Measurements from ENCODE around the gene NMT1.

Gene NMT1

DNA sequence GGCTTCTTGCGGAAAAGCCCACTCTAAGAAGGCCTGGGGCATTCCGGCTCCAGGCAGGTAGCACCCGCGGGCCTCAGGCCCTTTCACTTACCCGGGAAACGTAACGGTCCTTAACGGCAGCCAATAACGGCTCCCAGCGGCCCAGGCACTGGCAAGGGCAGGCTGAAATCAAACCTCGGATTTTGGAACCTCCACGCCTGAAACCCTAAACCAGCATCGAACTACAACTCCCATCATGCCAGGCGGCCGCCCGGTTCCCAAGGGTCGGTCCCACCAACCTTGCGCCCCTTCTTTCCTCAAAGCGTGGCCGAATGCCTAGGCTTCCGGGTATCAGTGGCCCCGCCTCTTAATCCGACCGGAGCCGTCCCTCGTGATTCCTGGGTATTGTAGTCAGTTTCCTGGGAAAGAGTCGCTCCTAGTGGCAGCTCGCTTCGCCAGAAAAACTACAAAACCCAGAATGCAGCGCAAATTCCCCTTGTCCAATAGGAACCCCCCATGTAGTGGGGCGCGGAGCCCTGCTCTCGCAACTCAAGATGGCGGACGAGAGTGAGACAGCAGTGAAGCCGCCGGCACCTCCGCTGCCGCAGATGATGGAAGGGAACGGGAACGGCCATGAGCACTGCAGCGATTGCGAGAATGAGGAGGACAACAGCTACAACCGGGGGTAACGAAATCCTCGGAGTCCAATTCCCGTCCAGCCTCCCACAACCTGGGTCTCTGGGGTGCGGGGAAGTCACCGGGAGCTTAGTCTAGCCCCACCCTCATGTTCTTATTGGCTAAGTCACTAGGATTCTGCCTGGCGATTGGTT lies at the start of gene NMT1:
Gene NMT1, plus strand, starts transcription at position 521 of the 809 bp plus-strand sequence. Its CDS starts 13 bp downstream, at position 534.
- DNase-seq (ENCODE audit: low read depth), result peak; percentile 100

DNA sequence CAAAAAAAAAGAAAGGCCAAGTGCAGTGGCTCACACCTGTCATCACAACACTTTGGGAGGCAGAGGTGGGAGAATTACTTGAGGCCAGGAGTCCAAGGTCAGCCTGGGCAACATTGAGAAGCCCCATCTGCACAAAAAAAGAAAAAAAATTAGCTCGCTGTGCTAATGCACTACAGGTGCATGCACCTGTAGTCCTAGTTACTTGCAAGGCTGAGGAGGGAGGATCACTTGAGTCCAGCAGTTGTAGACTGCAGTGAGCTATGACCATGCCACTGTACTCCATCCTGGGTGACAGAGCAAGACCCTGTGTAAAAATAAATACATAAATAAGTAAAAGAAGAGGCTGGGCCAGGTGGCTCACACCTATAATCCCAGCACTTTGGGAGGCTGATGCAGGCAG lies 49.4 kb upstream of the NMT1 start:
- no peak for DNase-seq (ENCODE audit: low read depth)

DNA sequence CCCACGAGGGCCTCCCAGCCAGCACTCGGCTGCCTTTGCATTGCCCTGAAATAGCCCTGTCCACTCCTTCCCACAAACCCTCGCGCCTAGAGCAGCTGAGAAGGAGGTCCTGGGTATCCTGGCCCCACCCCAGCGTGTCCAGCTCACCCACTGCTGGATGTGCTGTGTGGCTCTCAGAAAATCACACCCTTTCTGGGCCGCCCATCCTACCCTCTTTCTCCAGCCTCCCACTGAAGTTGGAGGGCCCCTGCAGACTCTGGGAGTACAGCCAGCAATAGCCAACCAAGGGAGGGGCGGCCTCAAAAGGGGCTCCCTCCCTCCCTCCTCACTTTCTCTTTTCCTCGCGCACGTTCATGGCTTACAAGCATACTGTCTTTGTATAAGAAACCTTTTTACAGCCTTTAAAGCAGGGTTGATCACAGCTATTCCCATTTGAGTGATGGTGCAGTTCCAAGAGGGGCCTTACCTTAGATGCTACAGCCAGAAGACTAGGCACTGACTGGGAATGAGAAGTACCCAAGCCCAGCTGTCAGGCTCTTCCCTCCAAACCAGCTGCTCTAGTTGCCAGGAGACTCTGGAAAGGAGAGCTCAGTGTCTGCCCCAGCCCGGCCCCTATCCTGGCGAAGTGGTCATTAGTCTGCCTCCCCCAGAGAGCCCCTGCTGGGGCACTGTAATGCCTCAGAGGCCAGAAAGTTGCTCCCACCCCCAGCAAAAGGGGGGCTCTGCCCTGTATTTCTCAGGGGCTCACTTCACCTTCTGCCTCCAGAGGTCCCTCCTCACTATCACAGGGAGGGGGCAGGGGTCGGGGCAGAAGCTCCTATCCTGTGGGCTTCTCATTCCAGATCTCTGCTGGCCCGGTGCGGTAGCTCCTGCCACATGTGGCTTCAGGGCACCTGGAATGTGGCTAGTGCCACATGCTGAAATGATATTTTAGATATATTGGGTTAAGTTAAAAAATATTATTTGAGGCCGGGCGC lies 47.8 kb upstream of the NMT1 start:
- DNase-seq (ENCODE audit: low read depth), result no peak

DNA sequence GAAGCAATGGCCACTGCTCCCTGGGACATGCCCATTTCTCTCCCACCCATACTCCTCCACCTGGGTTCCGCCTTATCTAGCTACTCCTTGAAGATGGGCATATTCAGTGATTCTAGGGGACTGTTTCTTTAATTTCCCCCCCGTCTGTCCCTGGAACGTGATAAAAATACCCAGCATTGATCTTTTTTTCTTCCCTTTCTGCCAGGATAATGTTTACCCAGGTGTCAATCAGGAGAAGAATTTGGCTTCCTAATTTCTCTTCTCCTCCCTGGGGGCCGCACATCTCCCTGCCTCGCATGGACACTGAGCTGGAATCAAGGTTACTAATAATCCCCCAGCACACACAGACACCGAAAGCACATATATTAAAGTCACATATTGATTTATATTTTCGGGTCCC lies 44.9 kb upstream of the NMT1 start:
- DNase-seq (ENCODE audit: low read depth), result no peak

DNA sequence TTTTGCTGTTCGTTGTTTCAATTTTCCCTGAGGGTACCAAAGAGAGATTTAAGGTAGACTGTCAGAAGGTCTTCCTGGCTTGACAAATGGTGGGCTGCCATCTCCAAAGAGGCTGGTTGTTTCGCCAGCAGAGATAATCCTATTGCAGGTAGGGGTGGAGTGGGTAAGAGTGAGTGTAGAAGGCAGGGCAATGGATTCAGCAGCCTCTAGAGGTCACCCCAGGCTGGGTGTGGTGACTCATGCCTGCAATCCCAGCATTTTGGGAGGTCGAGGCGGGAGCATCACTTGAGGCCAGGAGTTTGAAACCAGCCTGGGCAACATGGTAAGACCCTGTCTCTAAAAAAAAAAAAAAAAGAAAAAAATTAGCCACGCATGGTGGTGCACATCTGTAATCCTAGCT lies 44.3 kb upstream of the NMT1 start:
- DNase-seq (ENCODE audit: low read depth), result no peak

DNA sequence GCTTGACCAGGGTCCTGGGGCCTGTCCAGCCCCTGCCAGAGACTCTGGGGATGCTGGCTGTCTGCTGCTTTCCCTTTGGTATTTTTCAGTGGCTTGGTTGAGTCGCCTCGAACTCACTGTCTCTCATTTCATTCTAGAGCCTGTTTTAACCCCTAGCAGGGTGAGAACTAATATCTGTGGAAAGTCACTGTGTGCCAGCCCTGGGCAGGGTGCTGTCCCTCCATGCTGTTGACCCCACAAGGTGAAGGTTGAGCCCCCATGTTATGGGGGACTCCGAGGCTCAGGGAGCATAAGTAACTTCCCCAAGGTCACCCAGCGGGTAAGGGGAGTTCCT lies 42.6 kb upstream of the NMT1 start:
- no peak for DNase-seq (ENCODE audit: low read depth)

DNA sequence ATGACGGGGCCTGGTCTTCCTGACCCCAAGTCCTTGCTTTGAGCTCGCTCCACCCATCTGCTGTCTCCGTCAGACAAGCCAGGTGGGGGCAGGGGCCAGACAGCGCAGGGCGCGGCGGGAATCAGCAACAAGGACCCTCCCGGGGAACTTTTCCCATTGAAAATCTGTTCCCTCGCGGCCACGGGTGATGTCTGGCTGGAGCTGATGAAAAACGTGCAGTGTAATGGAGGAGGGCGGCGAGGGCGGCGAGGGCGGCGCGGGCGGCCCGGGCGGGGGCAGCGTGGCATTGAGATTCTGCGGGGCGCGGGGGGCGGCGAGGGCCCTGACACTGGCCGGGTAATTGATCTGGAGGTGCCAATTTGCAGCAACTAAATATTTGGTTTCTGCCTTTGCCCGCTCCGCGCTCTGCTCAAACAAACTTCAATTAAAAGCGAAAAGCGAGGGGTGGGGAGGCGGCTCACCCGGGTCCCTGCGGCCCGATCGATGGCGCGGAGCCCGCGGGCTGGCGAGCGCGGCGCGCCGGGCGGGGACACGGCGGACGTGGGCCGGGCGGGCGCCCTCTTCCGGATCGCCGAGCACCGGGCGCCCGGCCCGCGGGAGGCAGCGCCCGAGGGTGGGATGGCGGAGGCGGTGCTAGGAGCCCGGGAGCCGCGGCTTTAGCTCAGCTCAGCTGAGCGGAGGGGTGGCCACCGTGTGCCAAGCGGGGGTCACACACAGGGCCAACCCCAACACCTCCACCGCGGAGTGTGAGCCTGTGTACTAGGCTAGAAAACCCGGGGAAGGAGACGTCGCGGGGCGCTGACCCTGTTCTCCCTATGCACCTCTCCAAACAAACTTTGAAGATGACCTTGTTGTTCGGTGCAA lies 42.0 kb upstream of the NMT1 start:
- DNase-seq (ENCODE audit: low read depth), result peak; percentile 35

DNA sequence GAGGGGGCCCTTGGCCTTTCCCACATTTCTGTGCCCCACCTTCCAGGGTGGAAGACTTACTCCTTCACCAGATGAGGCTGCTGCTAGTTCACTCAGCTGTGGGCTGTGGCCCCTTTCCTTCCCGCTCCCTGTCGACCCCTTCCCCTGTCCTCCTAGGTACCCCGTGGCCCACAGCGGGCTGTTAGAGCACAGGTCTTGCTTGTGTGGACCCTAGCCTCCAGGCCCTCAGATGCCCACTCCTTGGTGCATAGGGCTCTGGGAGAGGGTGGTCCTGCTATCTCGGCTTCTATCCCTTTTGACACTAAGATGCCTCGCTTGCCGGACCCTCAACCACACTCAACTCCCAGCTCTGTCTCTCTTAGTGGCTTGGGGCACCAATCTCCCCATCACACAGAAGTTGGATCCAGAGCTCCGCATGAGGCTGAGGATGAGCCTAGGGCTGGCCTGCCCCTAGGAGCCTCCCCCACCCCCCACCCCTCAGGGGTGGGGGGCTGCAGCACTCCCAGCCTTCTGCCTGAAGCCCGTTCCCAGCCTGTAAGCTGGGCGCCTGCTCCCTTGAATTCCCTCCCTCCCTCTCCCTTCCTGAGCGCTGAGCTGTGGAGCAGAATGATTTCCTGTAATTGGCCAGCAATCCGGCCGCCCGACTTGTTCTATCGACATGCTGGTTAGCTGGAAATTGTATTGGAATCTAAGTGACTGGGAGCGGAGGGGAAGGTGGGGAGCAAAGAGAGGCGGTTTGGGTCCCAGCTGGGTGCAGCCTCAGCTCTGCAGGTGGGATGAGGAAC lies 40.6 kb upstream of the NMT1 start:
- no peak for DNase-seq (ENCODE audit: low read depth)

DNA sequence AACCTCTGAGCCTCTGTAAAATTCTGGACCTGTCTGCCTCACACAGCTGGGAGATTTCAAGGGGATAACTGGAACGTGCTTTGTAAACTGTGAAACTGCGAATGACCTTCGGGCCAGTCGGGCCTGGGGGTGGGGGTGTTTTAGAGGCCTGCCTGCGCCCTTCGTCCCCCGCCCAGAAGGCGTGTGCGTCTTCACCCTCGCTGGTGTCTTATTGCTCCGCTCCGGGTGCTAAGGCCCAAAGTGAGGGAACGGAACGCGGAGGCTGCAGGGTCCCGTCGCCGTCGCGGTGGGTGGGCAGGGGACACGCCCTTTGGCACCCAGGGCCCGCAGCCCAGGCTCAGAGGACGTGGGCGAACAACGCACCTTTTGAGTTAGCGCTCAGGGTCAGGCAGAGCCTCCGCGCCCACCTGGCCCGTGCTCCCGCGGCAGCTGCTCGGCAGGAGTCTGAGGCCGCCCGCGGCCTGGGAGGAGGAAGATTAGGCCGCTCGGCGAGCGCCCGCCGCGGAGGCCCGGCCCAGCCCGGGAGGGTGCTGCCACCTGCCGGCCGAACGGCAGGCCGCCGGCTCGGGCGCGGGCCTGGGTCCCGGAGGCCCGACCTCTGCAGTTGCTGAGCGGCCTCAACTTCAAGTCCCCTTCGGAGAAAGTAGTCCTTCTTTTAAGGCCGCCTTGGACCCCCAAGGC lies 39.4 kb upstream of the NMT1 start:
- DNase-seq (ENCODE audit: low read depth), result no peak

DNA sequence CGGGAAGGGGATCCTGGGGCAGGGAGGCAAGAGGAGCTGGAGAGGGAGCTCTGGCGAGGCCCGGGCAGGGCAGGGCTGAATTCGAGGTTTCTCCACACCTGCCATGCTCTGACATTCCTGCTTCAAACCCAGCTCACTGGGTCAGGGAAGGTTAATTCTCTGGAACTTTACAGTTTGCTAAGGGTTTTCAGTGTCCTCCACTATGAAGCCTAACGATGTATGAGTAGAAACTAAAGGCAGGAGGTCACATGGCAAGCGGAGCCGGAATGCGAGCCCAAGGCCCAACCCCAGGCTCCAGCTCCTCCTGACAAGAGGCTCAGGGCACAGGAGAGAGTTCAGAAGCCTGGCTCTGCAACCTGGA lies 38.8 kb upstream of the NMT1 start:
- DNase-seq (ENCODE audit: low read depth), result no peak

DNA sequence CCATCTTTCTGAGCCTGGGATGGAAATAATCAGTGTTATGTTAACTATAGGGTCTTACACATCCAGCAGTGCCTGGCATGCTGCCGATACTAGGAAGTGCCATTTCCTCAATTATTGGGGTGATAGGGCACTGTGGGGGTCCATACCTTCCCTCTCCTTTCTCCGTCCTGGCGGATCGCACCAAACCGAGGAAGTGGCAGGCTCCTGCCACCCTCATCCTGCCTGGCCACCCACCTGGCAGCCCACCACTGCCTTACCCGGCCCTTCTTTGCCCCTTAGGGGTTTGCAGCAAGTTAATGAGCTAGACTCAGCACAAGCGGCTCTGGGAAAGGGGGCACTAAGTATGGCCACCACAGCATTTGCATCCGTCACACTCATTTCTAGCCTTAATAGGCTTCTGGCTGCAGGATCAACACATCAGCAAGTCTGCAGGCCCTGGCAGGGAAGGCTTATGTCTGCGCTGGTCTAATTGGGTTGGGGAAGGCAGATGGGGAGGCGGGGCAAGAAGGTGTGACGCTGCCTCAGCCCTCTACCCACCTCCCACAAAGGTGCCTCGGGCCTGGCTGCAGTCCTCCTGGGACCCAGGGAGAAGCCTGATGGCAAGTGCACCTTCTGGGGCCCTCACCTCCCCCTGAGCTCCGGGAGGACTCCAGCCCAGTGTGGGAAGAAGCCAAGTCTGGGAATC lies 38.3 kb upstream of the NMT1 start:
- no peak for DNase-seq (ENCODE audit: low read depth)

DNA sequence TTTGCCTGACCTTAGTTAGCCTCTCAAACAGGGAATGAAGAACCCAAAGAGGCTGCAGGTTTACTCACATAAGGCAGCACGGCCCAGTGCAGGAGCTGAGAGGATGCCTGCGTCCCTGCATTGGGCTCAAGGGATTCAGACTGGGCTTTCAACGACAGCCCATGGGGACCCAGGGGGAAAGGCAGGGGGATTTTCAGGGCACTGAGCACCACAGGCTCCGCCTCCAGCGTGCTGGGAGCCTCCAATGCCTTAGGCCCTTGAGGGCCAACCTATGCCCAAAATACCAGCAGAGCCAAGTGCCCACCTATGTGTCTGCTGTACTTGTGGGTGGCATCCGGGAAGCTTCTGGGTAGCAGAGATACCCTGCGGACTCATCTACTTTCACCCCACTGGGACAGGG lies 32.0 kb upstream of the NMT1 start:
- DNase-seq (ENCODE audit: low read depth), result no peak

DNA sequence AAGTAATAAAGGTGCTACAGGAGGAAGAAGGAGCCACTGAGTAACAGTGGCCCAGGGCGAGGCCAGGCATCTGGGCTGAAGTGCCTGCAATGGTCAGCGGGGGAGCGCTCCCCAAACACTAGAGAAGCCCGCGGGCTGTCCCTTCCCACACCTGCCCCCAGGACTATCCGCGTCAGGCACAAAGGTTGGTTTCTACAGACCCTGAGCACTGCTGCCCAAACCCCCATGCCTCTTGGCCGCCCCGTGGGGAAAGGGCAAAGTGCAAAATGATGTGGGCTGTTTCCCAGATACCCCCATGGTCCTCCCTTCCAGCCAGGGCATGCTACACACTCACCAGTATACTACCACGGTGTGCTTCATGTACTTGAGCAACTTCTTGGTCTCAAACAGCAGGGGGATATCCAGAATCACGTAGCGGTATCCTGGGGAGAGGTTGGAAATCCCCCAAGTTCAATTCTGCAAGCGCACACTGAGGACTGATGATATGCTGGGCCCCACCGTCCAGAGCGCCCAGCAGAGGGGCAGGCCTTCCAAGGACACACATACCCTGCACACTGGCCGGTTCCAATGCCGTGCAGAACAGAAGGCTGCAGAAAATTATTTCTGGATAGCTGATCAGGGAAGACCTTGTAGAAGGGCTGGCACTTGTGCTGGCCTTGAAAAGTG lies 31.2 kb upstream of the NMT1 start:
- DNase-seq (ENCODE audit: low read depth), result no peak

DNA sequence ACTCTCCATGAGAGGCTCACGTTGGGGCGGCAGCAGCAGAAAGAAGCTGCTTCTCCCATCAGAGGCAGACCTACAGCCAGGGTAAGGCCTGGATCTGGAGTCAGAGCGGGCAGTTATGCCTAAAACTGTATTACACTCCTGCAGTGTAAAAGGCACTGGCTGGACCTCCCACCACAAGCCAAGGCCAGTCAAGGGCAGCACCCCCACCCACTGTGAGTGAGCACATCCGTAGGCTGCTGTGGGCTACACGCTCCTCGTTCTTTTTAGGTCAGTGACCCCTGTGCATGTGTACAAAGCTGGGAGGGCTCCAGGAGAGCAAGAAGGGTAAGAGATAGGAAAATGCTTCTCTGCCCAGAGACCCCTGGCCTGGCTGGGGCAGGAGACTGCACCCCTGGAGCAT lies 30.4 kb upstream of the NMT1 start:
- no peak for DNase-seq (ENCODE audit: low read depth)

DNA sequence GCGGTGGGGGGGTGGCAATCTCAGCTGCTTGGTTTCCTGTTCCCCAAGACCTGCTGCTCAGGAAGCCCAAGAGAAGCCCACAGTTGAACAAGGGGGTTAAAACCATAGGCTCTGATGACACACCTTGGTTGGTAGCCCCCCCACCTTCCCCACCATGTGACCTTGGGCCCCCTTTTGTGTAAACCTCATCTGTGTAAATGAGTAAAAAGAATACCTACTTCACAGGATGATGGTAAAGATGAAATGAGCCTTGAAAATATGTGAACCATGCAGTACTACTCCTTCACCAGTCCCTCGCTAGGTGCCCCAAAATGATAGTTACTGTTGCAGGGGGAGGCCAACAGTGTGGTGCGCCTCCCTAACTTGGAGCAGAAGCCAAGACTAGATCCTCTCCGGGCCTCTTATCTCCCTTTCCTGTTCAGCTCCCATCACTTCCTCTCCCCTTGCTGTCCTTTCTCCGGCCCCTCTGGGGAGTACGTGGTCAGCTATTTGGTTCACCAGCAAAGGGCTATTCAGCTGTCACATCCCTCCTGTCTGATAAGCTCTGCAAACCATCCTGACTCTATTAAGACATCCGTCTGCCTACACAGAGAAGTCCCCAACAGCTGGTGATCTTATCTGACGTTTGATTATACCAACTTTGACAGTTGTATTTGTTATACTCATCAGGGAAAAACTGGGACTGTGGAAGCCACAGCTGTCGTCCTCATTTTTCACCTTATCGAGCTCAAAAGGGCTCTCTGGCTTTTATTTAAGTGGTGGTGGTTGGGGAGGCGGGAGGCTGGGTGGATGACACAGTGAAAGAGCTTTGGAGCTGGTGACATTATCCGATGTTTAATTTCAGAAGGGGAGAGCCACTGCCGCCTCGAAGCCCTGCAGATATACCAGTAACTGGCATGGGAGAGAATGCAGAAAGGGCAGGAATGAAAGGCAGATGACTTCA lies 29.6 kb upstream of the NMT1 start:
- no peak for DNase-seq (ENCODE audit: low read depth)

DNA sequence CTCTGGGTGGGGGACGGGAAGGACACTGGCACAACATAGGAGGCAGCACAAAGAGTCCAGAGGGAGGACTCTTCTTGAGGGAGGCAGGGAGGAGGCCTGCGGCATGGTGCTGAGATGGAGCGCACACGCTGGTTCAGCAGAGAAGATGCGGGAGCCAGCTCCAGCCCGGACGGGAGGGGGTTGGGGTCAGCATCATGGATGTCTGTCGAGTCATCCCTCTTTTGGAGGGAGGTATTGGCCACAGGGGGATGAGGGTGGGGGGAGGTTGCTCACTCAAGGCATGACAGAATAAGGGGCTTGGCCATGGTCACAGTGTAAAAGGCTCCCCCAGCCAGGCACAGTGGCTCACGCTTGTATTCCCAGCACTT lies 29.0 kb upstream of the NMT1 start:
- no peak for DNase-seq (ENCODE audit: low read depth)

DNA sequence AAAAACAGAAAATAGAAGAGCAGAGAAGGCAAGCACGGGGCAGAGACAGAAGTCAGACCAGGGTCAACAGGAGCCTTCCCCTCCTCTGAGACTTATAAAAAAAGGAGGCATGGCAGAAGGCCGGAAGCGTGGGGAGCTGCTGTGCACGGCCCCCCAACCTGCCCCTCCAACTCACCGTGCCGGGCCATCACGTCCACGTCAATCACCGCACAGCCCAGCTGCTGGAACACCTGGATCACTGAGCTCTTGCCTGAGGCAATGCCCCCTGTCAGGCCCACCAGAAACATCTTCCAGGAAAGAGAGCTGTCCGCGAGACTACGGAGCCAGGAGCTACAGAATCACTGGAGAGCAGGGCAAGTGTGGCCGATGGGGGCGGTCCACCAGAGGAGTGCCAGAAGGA lies 26.5 kb upstream of the NMT1 start:
- DNase-seq (ENCODE audit: low read depth), result no peak

DNA sequence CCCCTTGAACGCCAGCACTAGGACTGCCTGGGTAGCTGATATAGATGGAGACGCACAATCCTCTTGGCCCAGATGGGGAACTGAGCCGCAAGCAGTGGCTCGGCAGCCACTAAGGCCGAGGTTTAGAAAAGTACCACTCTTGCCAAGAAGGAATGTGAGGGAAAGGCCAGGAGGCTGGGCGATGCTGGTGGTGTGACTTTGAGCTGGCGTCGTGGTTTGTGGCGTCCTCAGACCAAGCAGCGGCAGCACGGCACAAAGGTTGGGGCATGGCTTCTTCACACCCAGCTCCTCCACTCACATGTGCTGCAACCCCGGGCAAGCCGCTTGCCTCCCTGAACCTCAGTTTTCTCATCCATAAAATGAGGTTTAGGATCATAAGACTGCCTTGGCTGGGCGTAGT lies 25.3 kb upstream of the NMT1 start:
- DNase-seq (ENCODE audit: low read depth), result no peak

DNA sequence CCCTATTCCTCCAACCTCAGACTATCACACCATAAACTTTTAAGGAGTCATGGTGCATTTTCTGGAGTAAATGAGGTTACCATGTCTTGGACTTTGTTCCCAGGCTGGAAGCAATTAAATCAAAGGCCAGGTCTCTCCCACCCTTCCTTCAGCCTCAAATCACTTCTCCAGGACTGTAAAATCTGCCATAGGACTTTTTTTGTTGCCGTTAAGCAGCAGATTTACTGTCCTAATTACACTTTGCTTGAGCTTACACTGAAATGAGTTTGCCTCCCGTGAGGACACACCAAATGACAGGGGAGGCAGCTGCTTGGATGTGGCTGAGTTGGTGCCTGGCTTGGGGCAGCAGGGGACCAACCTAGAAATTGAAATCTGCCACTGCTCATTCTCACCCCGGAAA lies 24.4 kb upstream of the NMT1 start:
- no peak for DNase-seq (ENCODE audit: low read depth)

All from GM04504 (cell line).